CD8-positive, alpha-beta memory T cell (primary cell): ENCODE measurements around the gene LCP1. TPM values are rescaled to one million over a fixed set of nuclear protein-coding genes. Genes with fewer than 3 reads are reported as not detected.

Experiments used
- CTCF ChIA-PET: fragments of 350-600 bp; sonication (Branson Sonifier 250); formaldehyde crosslinking; loops from one replicate; lab custom pipeline; 2021; ENCODE audit warnings: antibody characterized with exemption; lab: Charles Lee
- POLR2A ChIA-PET: fragments of 350-600 bp; sonication (Branson Sonifier 250); formaldehyde crosslinking; loops from one replicate; lab custom pipeline; 2021; ENCODE audit warnings: antibody characterized with exemption; lab: Charles Lee
- DNase-seq, 5 donors: peaks; one replicate each; pipeline versions ENCODE4 v3.0.0 to v3.0.0-alpha.2; 2020 to 2022; ENCODE audit warnings: mixed read lengths in 1 of 5
- H3K27ac ChIP-seq: one replicate; pipeline ENCODE4 v1.7.0; 2013; ENCODE audit warnings: low read depth, mild to moderate bottlenecking, low read length, moderate library complexity
- H3K27me3 ChIP-seq: 2 replicates; pipeline ENCODE4 v1.7.0; 2013; ENCODE audit warnings: low read length, mild to moderate bottlenecking; ENCODE audit not compliant: insufficient read depth, poor library complexity, severe bottlenecking
- H3K36me3 ChIP-seq: 2 replicates; pipeline ENCODE4 v1.7.0; 2013; ENCODE audit warnings: mild to moderate bottlenecking, low read length, moderate library complexity; ENCODE audit not compliant: insufficient read depth
- H3K4me1 ChIP-seq: 2 replicates; pipeline ENCODE4 v1.7.0; 2013; ENCODE audit warnings: mild to moderate bottlenecking, low read length, moderate library complexity; ENCODE audit not compliant: insufficient read depth
- H3K4me3 ChIP-seq: 2 replicates; pipeline ENCODE4 v1.7.0; 2013; ENCODE audit warnings: mild to moderate bottlenecking, low read length
- H3K9me3 ChIP-seq: 2 replicates; pipeline ENCODE4 v1.7.0; 2013; ENCODE audit warnings: mild to moderate bottlenecking, low read length
- H3K27ac Mint-ChIP-seq, 8 donors: one replicate each; pipeline ENCODE4 v1.8.0; 2020 to 2021; ENCODE audit warnings: mixed read lengths in 8 of 8, mild to moderate bottlenecking in 6 of 8, inconsistent platforms in 3 of 8, moderate library complexity in 3 of 8
- H3K27me3 Mint-ChIP-seq, 2 donors: one replicate each; pipeline ENCODE4 v1.8.0; 2020 to 2021; ENCODE audit warnings: mixed read lengths in 2 of 2, mild to moderate bottlenecking in 1 of 2, moderate library complexity in 1 of 2
- H3K36me3 Mint-ChIP-seq, 3 donors: one replicate each; pipeline ENCODE4 v1.8.0; 2020 to 2021; ENCODE audit warnings: mixed read lengths in 3 of 3, inconsistent platforms in 1 of 3, mild to moderate bottlenecking in 1 of 3
- H3K4me1 Mint-ChIP-seq, 3 donors: one replicate each; pipeline ENCODE4 v1.8.0; 2020 to 2021; ENCODE audit warnings: mixed read lengths in 3 of 3, inconsistent platforms in 1 of 3, mild to moderate bottlenecking in 1 of 3
- H3K4me3 Mint-ChIP-seq, 7 donors: one replicate each; pipeline ENCODE4 v1.8.0; 2020 to 2021; ENCODE audit warnings: mixed read lengths in 7 of 7, mild to moderate bottlenecking in 6 of 7, moderate library complexity in 4 of 7, inconsistent platforms in 2 of 7
- H3K9me3 Mint-ChIP-seq, 5 donors: one replicate each; pipeline ENCODE4 v1.8.0; 2020 to 2022; ENCODE audit warnings: mixed read lengths in 5 of 5, mild to moderate bottlenecking in 3 of 5, moderate library complexity in 2 of 5, inconsistent platforms in 1 of 5
- polyA plus RNA-seq: library from polyadenylated mRNA; unstranded; fragments of 300-500 nt; fragmentation: Illumina TruSeq; gene quantifications from one replicate; pipeline ENCODE4 v1.2.3, GENCODE V29; 2021
- total RNA-seq, 2 experiments: library from RNA; stranded (reverse); gene quantifications; one replicate each; pipeline ENCODE4 v1.2.3, GENCODE V29; 2021

Gene LCP1
- total and polyA plus RNA-seq, 3 experiments from 2014 or later: 838 to 1,545 (median 869) TPM

DNA sequence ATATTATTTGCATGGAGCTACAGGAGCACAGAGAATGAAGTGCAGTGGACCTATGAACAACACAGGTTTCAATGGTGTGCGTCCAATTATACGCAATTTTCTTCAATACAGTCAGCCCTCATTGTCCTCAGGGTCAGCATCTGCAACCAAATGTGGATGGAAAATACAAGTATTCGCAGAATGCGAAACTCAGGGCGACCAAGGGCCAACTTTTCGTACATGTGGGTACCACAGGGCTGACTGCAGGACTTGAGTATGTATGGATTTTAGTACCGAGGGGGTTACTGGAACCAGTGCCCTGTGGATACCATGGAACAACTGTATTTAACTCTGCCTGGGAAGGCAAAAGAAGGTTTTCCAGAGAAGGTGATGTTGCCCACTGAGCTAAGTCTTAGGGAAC is 10.2 kb downstream of the LCP1 start:
- H3K9me3 ChIP-seq: no peaks in the 10 kb centered on the region
- Mint-ChIP-seq H3K9me3 (no peaks in the 10 kb centered on the region), H3K36me3 (peaks cover 8 to 49% (median 12%) of the 10 kb centered on the region in 3 donors), H3K4me1 (peaks cover 96 to 100% (median 100%) of the 10 kb centered on the region in 3 donors), H3K27ac (peak overlapping the region; percentile 83 to 99 (median 98)), H3K4me3 (peak overlapping the region; percentile 65 to 99 (median 79)), H3K27me3 (no peaks in the 10 kb centered on the region)
- peak overlapping the region; percentile 35 for H3K4me3 ChIP-seq
- ChIA-PET CTCF (interaction anchor here (0.8 to 10.2 kb wide), 11 partner anchors 8 to 150 kb away, joined by 3 to 128 read pairs (median 6); partner anchors contain the start of gene LCP1), POLR2A (interaction anchor here (1.7 to 4.3 kb wide), 2 partner anchors 10 to 11 kb away, joined by 6 to 50 read pairs; partner anchors contain the start of gene LCP1)
- no peak for DNase-seq
- H3K36me3 ChIP-seq: peaks cover 18% of the 10 kb centered on the region
- H3K27ac ChIP-seq: peak overlapping the region; percentile 9
- peaks cover 100% of the 10 kb centered on the region for H3K4me1 ChIP-seq
- no peaks in the 10 kb centered on the region for H3K27me3 ChIP-seq

GRCh38 chr13:46171217-46171616 is 10.8 kb downstream of the LCP1 start:
- no peaks in the 10 kb centered on the region for H3K9me3 Mint-ChIP-seq
- peaks cover 96 to 100% (median 100%) of the 10 kb centered on the region in 3 donors for H3K4me1 Mint-ChIP-seq
- ChIA-PET CTCF (interaction anchor here (1.1 to 10.2 kb wide), 14 partner anchors 8 to 150 kb away, joined by 3 to 128 read pairs (median 6); partner anchors contain the start of gene LCP1), POLR2A (interaction anchor here (0.6 to 4.3 kb wide), 7 partner anchors 8 to 161 kb away, joined by 3 to 50 read pairs (median 6); partner anchors contain the start of genes LCP1 and ZC3H13)
- Histone ChIP-seq H3K36me3 (peaks cover 18% of the 10 kb centered on the region), H3K4me3 (peak overlapping the region; percentile 35), H3K27ac (peak overlapping the region; percentile 8), H3K27me3 (no peaks in the 10 kb centered on the region), H3K4me1 (peaks cover 100% of the 10 kb centered on the region), H3K9me3 (no peaks in the 10 kb centered on the region)
- peak overlapping the region; percentile 77 to 99 (median 98) for H3K27ac Mint-ChIP-seq
- peaks cover 5 to 46% (median 10%) of the 10 kb centered on the region in 3 donors for H3K36me3 Mint-ChIP-seq
- H3K4me3 Mint-ChIP-seq: peak overlapping the region; percentile 65 to 98 (median 79)
- H3K27me3 Mint-ChIP-seq: no peaks in the 10 kb centered on the region
- DNase-seq: no peak

DNA sequence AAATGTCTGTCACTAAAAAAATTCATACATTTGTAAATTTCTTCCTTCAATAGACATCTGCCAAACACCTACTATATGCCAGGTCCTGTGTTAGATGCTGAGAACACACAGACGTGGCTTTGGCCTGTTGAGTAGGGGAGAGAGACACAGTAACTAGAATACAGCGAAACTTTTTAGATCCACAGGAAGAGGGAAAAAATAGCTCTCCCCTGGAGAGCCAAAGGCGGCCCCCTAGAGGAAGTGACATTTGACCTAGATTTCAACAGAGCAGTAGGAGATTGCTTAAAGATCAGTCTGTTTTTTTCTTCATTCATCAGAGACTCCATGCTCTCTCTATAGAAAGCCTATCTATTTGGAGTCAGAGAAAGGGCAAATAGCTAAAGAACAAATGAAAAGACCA is 11.3 kb downstream of the LCP1 start:
- DNase-seq: peak in 4 of 5 donors; percentile 45 to 62 (median 60)
- Mint-ChIP-seq H3K27me3 (no peaks in the 10 kb centered on the region), H3K27ac (peak overlapping the region; percentile 77 to 99 (median 98)), H3K36me3 (peaks cover 5 to 43% (median 10%) of the 10 kb centered on the region in 3 donors), H3K4me3 (peak overlapping the region; percentile 65 to 98 (median 79)), H3K4me1 (peaks cover 96 to 100% (median 100%) of the 10 kb centered on the region in 3 donors), H3K9me3 (no peaks in the 10 kb centered on the region)
- Histone ChIP-seq H3K36me3 (peaks cover 18% of the 10 kb centered on the region), H3K27ac (peak overlapping the region; percentile 8), H3K4me3 (peak overlapping the region; percentile 35), H3K27me3 (no peaks in the 10 kb centered on the region), H3K9me3 (no peaks in the 10 kb centered on the region), H3K4me1 (peaks cover 99% of the 10 kb centered on the region)
- ChIA-PET CTCF (interaction anchor here (1.1 to 10.2 kb wide), 13 partner anchors 9 to 125 kb away, joined by 3 to 128 read pairs (median 5); partner anchors contain the start of gene LCP1), POLR2A (interaction anchor here (0.6 to 4.3 kb wide), 7 partner anchors 8 to 162 kb away, joined by 3 to 50 read pairs (median 6); partner anchors contain the start of genes LCP1 and ZC3H13)

DNA sequence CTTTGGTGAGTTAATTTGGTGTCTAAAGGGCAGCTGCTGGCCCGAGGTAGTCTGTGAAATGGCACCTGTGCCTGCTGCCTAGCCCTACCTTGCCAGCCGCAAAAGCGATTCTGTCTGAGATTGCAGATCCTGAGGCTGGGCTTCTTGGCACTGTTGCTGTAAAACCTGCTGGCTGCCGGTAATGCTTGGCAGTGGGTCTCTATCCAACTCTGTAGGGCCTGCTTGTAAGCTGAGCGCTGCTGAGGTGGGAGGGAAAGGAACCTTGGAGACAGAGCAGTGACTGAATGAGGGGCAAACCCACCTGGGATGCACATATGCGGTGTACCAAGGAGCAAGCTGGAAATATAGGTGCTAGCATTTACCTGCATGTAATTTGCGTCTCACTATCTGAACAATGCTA is 11.7 kb downstream of the LCP1 start:
- ChIA-PET POLR2A (interaction anchor here (0.7 to 4.3 kb wide), 5 partner anchors 9 to 125 kb away, joined by 3 to 50 read pairs (median 6); partner anchors contain the start of gene LCP1), CTCF (interaction anchor here (0.9 to 10.2 kb wide), 12 partner anchors 9 to 126 kb away, joined by 3 to 128 read pairs (median 4); partner anchors contain the start of gene LCP1)
- Histone ChIP-seq H3K9me3 (no peaks in the 10 kb centered on the region), H3K4me1 (peaks cover 98% of the 10 kb centered on the region), H3K4me3 (peak overlapping the region; percentile 35), H3K36me3 (peaks cover 18% of the 10 kb centered on the region), H3K27ac (peak overlapping the region; percentile 20), H3K27me3 (no peaks in the 10 kb centered on the region)
- Mint-ChIP-seq H3K27ac (peak overlapping the region; percentile 77 to 99 (median 98)), H3K9me3 (no peaks in the 10 kb centered on the region), H3K36me3 (peaks cover 5 to 41% (median 10%) of the 10 kb centered on the region in 3 donors), H3K4me1 (peaks cover 96 to 100% (median 100%) of the 10 kb centered on the region in 3 donors), H3K4me3 (peak overlapping the region; percentile 65 to 98 (median 79)), H3K27me3 (no peaks in the 10 kb centered on the region)
- peak in 3 of 5 donors; percentile 22 to 59 (median 26) for DNase-seq

DNA sequence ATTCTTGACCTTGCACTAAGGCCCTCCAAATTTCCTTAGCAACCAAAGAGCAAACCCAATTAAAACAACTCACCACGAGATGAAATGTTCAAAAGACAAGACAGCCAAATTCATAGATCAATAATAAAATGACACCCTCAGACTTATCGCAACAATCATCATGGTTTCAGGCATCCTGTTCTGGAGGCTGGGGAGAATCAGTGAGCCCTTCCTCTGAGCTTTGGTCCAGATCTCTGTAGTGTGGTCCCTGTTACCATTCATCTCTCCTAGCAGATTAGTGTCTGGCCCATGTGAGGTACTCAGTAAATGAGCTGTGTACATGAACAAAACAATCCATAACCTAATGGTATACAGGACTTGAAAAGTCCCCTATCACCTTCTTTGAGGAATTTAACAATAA is 12.2 kb downstream of the LCP1 start:
- ChIA-PET POLR2A (interaction anchor here (1.8 to 4.3 kb wide), 2 partner anchors 11 to 13 kb away, joined by 8 to 50 read pairs; partner anchors contain the start of gene LCP1), CTCF (interaction anchor here (0.9 to 10.2 kb wide), 8 partner anchors 10 to 126 kb away, joined by 3 to 128 read pairs (median 5); partner anchors contain the start of gene LCP1)
- H3K27me3 Mint-ChIP-seq: no peaks in the 10 kb centered on the region
- H3K36me3 Mint-ChIP-seq: peaks cover 7 to 37% (median 12%) of the 10 kb centered on the region in 3 donors
- no peaks in the 10 kb centered on the region for H3K27me3 ChIP-seq
- peaks cover 18% of the 10 kb centered on the region for H3K36me3 ChIP-seq
- DNase-seq: no peak
- peak overlapping the region; percentile 35 for H3K4me3 ChIP-seq
- H3K9me3 ChIP-seq: no peaks in the 10 kb centered on the region
- H3K4me1 Mint-ChIP-seq: peaks cover 93 to 100% (median 99%) of the 10 kb centered on the region in 3 donors
- peak overlapping the region; percentile 20 for H3K27ac ChIP-seq
- peaks cover 98% of the 10 kb centered on the region for H3K4me1 ChIP-seq
- H3K4me3 Mint-ChIP-seq: peak overlapping the region; percentile 65 to 98 (median 79)
- H3K9me3 Mint-ChIP-seq: no peaks in the 10 kb centered on the region
- H3K27ac Mint-ChIP-seq: peak overlapping the region; percentile 77 to 99 (median 98)

DNA sequence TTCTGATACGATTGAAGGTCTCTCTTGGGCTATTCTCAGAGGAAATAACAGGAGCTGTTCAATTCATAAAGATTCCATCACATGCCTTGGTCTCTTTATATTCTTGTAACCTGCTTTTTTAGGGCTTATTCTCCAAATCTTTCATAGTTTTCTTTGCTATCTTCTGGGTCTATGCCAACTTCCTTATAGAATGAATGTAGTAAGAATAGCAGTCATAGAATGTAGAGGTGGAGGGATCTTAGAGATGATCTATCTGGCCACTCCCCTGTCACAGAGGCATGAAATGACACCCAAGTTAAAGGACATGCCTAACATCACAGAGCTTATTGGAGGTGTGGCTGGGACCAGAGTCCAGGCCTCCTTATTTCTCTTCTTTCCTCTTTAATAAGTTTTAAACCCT is 13.2 kb downstream of the LCP1 start:
- Histone ChIP-seq H3K27ac (no peak overlapping the region), H3K4me3 (peak overlapping the region; percentile 3), H3K27me3 (no peaks in the 10 kb centered on the region), H3K4me1 (peaks cover 98% of the 10 kb centered on the region), H3K9me3 (no peaks in the 10 kb centered on the region), H3K36me3 (peaks cover 17% of the 10 kb centered on the region)
- peak overlapping the region; percentile 57 to 98 (median 79) for H3K4me3 Mint-ChIP-seq
- H3K4me1 Mint-ChIP-seq: peaks cover 93 to 100% (median 99%) of the 10 kb centered on the region in 3 donors
- DNase-seq: no peak
- H3K27ac Mint-ChIP-seq: peak overlapping the region; percentile 77 to 99 (median 98)
- ChIA-PET POLR2A (interaction anchor here (1.3 kb wide), 1 partner anchor 14 kb away, joined by 9 read pairs; the partner anchor contains the start of gene LCP1), CTCF (interaction anchor here (0.8 to 10.2 kb wide), 7 partner anchors 9 to 152 kb away, joined by 3 to 128 read pairs (median 6); partner anchors contain the start of gene LCP1)
- no peaks in the 10 kb centered on the region for H3K9me3 Mint-ChIP-seq
- peaks cover 7 to 39% (median 13%) of the 10 kb centered on the region in 3 donors for H3K36me3 Mint-ChIP-seq
- H3K27me3 Mint-ChIP-seq: no peaks in the 10 kb centered on the region

DNA sequence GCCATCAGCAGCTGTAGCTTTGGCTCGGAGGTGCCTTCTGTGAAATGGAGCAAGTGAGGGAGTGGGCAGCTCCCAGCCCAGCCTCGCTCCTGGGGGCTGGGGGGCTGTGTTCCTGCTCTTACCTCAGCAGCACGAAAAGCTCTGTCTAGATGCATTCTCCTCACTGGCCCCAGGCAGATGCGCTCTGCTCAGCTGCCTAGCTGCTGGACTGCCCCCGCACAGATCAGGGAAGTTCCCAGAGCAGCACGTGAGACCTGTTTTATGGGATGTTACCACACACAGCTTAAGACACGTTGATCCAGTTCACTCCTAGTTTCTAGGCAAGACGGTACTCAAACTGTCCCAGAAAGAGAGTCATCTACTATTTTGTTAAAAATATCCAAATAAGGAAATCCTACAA is 13.6 kb downstream of the LCP1 start:
- no peaks in the 10 kb centered on the region for H3K9me3 ChIP-seq
- H3K27ac ChIP-seq: no peak overlapping the region
- Mint-ChIP-seq H3K9me3 (no peaks in the 10 kb centered on the region), H3K27me3 (no peaks in the 10 kb centered on the region), H3K36me3 (peaks cover 3 to 36% (median 11%) of the 10 kb centered on the region in 3 donors), H3K4me1 (peaks cover 90 to 98% (median 98%) of the 10 kb centered on the region in 3 donors), H3K4me3 (peak overlapping the region; percentile 57 to 98 (median 79)), H3K27ac (peak overlapping the region; percentile 77 to 99 (median 98))
- ChIA-PET POLR2A (interaction anchor here (1.3 to 2.0 kb wide), 3 partner anchors 9 to 14 kb away, joined by 3 to 9 read pairs (median 9); partner anchors contain the start of gene LCP1), CTCF (interaction anchor here (0.7 to 10.2 kb wide), 10 partner anchors 8 to 153 kb away, joined by 3 to 128 read pairs (median 4); partner anchors contain the start of gene LCP1)
- H3K4me1 ChIP-seq: peaks cover 96% of the 10 kb centered on the region
- peak overlapping the region; percentile 3 for H3K4me3 ChIP-seq
- H3K36me3 ChIP-seq: peaks cover 13% of the 10 kb centered on the region
- no peaks in the 10 kb centered on the region for H3K27me3 ChIP-seq
- DNase-seq: peak in 4 of 5 donors; percentile 37 to 63 (median 50)
